Measurements from ENCODE around the gene TNFRSF18.

DNA sequence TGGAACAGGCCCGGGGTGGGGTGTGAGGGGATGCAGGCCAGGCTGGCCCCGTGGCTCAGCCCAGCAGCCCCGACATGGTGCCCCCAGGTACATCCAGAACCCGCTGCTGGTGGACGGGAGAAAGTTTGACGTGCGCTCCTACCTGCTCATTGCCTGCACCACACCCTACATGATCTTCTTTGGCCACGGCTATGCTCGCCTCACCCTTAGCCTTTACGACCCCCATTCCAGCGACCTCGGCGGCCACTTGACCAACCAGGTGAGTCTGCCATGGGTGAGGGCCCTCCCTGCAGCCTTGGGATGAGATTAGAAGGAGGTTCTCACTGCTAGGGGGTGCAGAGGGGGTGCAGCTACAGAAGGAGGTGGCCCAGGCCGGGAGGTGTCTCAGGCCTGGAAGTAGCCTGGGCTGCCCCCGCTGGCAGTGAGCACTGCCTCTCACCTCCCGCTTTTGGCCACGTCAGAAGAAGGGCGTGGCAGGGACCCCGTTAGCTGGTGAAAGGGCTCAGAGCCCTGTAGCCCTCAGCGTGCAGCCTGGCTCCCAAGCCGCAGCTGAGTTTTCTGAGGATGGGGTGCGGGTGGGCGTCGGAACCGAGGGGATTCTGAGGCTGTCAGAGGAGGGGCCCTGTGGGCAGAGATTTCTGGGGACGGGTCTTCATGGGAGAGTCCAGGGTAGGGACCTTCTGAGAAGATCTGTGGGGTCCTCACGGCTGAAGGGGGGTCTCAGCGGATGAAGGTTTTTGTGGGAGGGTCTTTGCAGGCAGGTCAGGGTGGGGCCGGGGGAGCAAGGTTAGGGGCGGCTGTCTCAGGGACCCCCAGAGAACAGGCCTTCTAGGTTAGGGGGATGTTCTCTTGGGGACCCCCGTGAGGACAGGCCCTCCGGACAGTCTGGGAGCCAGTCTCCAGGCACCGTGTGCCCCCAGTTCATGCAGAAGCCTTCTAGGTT is 22.3 kb downstream of the TNFRSF18 start:
- TF ChIP-seq POLR2AphosphoS5 (IDR thresholded peaks at IDR 0.05) (no peak), POLR2A (IDR thresholded peaks at IDR 0.05; ENCODE audit: low read depth) (no peak)
- TF ChIP-seq, protein P1, sequence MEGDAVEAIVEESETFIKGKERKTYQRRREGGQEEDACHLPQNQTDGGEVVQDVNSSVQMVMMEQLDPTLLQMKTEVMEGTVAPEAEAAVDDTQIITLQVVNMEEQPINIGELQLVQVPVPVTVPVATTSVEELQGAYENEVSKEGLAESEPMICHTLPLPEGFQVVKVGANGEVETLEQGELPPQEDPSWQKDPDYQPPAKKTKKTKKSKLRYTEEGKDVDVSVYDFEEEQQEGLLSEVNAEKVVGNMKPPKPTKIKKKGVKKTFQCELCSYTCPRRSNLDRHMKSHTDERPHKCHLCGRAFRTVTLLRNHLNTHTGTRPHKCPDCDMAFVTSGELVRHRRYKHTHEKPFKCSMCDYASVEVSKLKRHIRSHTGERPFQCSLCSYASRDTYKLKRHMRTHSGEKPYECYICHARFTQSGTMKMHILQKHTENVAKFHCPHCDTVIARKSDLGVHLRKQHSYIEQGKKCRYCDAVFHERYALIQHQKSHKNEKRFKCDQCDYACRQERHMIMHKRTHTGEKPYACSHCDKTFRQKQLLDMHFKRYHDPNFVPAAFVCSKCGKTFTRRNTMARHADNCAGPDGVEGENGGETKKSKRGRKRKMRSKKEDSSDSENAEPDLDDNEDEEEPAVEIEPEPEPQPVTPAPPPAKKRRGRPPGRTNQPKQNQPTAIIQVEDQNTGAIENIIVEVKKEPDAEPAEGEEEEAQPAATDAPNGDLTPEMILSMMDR (IDR thresholded peaks at IDR 0.05) = no peak

Measured in esophagus muscularis mucosa (tissue), 3 donors.